Measurements from ENCODE around the gene HDAC4.

DNA sequence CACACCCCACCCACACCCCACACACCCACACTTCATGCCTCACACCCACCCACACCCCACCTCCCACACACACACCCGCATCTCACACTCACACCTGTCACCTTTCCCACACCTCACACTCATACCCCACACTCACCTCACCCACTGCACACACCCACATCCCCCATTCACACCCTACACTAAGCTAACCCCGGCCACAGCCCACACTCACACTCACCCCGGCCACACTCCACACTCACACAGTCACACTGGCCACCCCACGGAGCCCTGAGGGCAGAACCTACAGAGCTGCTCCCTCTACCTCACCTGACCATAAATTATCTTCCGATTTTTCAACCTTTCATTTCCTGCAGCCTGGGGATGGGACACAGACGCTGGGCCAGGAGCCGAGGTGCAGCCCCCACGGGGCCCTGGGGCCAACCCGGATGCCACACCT is 241.3 kb downstream of the HDAC4 start:
- TF ChIP-seq, protein P1, sequence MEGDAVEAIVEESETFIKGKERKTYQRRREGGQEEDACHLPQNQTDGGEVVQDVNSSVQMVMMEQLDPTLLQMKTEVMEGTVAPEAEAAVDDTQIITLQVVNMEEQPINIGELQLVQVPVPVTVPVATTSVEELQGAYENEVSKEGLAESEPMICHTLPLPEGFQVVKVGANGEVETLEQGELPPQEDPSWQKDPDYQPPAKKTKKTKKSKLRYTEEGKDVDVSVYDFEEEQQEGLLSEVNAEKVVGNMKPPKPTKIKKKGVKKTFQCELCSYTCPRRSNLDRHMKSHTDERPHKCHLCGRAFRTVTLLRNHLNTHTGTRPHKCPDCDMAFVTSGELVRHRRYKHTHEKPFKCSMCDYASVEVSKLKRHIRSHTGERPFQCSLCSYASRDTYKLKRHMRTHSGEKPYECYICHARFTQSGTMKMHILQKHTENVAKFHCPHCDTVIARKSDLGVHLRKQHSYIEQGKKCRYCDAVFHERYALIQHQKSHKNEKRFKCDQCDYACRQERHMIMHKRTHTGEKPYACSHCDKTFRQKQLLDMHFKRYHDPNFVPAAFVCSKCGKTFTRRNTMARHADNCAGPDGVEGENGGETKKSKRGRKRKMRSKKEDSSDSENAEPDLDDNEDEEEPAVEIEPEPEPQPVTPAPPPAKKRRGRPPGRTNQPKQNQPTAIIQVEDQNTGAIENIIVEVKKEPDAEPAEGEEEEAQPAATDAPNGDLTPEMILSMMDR (IDR thresholded peaks at IDR 0.05; ENCODE audit: insufficient read depth, low read depth, low read length) = no peak
- TF ChIP-seq EZH2 (IDR thresholded peaks at IDR 0.05; ENCODE audit: insufficient read depth, low read length) = no peak
